Liver (tissue), 3 donors: ENCODE results near the gene DPY30.
"Not testable (repeated sequence)": the region's sequence is repeated elsewhere in the genome, so short reads cannot be mapped to it uniquely, and the experiment has no call there.

Experiments
- CTCF ChIP-seq: fragments of 150-350 bp; IDR thresholded peaks from 2 replicates; pipeline ENCODE4 v1.5.1; 2017; ENCODE audit warnings: improper control_type of control experiment, low read depth, low read length; ENCODE audit not compliant: missing input control
- GABPA ChIP-seq, 2 donors: IDR thresholded peaks in 1 of 2; conservative IDR thresholded peaks in 1 of 2; 2 replicates each; pipeline ENCODE4 v1.6.1; 2016; ENCODE audit warnings: antibody characterized with exemption in 2 of 2, mild to moderate bottlenecking in 1 of 2, moderate library complexity in 1 of 2
- HNF4A ChIP-seq, 2 donors: conservative IDR thresholded peaks; 2 replicates each; pipeline ENCODE4 v1.6.1; 2016; ENCODE audit warnings: antibody characterized with exemption in 2 of 2, mild to moderate bottlenecking in 2 of 2
- JUND ChIP-seq, 2 donors: IDR thresholded peaks; 2 replicates each; pipeline ENCODE4 v1.6.1; 2016; ENCODE audit warnings: antibody characterized with exemption in 2 of 2
- MAX ChIP-seq: IDR thresholded peaks from 2 replicates; pipeline ENCODE4 v1.6.1; 2016; ENCODE audit warnings: antibody characterized with exemption
- RAD21 ChIP-seq, 2 donors: IDR thresholded peaks; 2 replicates each; pipeline ENCODE4 v1.6.1; 2016; ENCODE audit warnings: antibody characterized with exemption in 2 of 2, mild to moderate bottlenecking in 2 of 2
- REST ChIP-seq: IDR thresholded peaks from 2 replicates; pipeline ENCODE4 v1.6.1; 2016; ENCODE audit warnings: antibody characterized with exemption, mild to moderate bottlenecking
- RXRA ChIP-seq, 2 donors: IDR thresholded peaks; 2 replicates each; pipeline ENCODE4 v1.6.1; 2017 to 2018; ENCODE audit warnings: antibody characterized with exemption in 2 of 2, mild to moderate bottlenecking in 1 of 2
- SP1 ChIP-seq: IDR thresholded peaks from 2 replicates; pipeline ENCODE4 v1.6.1; 2018; ENCODE audit warnings: antibody characterized with exemption, mild to moderate bottlenecking
- TAF1 ChIP-seq: conservative IDR thresholded peaks from 2 replicates; pipeline ENCODE4 v1.6.1; 2016; ENCODE audit warnings: antibody characterized with exemption, mild to moderate bottlenecking
- YY1 ChIP-seq: IDR thresholded peaks from 2 replicates; pipeline ENCODE4 v1.6.1; 2016; ENCODE audit warnings: antibody characterized with exemption, mild to moderate bottlenecking
- ZBTB33 ChIP-seq: IDR thresholded peaks from 2 replicates; pipeline ENCODE4 v1.6.1; 2016; ENCODE audit warnings: antibody characterized with exemption
- donor health status: healthy.
- donor health status: healthy.

- TF ChIP-seq CTCF; YY1; RXRA (IDR thresholded peaks at IDR 0.05); GABPA (IDR thresholded peaks at IDR 0.05 in 1 of 2, conservative IDR thresholded peaks at IDR 0.05 in 1 of 2); JUND (IDR thresholded peaks at IDR 0.05); SP1; MAX; RAD21 (IDR thresholded peaks at IDR 0.05); REST; ZBTB33; TAF1; HNF4A (conservative IDR thresholded peaks at IDR 0.05): not testable (repeated sequence)
Observed at GRCh38 chr2:32034198-32034887, 5.3 kb downstream of the DPY30 start.
